GM19455 (cell line): ENCODE results near the gene DMC1.

Experiments
- ATAC-seq: cut with Tn5 transposase; IDR thresholded peaks from one replicate; pipeline ENCODE4 v1.9.1; 2021; ENCODE audit not compliant: unreplicated experiment

DMC1 gene

DNA sequence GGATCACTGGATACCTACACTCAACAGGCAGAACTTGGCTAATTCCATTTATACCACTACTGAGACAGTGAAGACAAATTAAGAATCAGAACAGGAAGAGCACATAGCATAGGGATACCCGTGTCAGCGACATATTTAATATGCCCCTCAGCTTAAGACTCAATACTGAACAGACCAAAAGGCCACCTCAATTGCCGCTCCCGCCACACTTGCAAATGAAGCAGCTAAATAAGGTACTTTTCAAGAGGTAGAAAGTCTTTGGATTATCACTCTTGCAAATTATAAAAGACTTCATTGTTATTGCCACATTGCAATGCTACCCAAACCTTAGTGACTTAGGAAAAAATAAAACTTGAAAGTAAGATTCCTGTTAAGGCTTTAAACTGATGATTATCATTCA is 67.0 kb downstream of the DMC1 start:
- no peak for ATAC-seq

DNA sequence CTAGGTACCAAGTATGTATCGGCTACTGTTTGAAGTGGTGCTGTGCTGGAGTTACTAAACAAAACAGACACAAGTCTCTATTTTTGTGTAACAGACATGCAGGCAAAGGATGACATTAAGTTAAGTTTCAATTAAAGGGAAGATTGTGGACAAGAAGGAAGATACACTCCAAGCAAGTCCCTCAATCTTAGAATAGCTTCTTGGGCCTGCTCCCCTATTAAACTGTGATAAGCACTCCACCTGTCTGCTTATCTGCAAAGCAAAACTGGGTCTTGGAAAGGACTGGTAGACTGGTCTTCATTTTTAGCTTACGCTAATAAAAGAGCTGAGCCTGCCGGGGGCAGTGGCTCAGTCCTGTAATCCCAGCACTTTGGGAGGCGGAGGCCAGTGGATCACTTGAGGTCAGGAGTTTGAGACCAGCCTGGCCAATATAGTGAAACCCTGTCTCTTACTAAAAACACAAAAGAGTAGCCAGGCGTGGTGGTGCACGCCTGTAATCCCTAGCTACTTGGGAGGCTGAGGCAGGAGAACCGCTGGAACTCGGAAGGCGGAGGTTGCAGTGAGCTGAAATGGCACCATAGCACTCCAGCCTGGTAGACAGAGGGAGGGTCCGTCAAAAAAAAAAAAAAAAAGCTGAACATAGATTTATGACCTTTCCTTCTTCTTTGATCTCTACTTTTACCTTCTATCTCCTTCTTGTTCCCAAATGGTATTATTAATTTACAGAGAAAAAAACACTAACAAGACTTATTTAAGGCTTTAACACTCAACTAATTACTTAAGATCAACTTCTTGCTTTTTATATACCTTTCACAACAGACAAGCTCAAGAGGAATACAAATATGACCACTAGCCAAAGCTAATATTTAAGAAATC is 67.9 kb downstream of the DMC1 start:
- no peak for ATAC-seq

DNA sequence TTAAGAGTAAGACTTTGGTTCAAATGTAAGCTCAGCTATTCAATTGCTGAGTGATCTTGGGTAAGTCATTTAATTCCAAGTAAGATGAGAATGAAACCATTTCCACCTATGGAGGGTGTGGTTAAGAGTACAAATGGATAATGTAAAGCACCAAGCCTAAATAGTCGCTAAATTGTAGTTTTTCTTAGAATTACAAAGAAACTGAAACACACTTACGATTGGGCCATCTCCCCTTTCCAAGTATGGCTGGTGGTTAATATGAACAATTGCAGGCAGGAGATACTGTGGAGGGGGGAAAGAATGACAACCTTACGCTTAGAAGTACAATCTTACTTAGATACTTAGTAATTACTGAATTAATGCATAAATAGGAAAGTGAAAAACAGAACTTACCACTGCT is 72.1 kb downstream of the DMC1 start:
- no peak for ATAC-seq

DNA sequence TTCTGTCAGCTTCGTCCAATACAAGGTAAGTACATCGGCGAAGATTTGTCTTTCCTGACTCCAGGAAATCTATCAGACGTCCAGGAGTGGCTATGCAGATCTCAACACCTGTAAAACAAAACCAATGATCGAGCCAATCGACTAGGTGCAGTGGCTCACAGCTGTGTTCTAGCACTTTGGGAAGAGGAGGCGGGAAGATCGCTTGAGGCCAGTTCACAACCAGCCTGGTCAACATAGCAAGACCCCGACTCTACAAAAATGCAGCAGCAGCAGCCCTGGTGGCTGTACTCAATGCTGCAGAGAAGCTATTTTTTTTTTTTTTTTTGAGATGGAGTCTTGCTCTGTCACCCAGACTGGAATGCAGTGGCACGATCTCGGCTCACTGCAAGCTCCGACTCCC is 75.0 kb downstream of the DMC1 start:
- ATAC-seq: no peak

DNA sequence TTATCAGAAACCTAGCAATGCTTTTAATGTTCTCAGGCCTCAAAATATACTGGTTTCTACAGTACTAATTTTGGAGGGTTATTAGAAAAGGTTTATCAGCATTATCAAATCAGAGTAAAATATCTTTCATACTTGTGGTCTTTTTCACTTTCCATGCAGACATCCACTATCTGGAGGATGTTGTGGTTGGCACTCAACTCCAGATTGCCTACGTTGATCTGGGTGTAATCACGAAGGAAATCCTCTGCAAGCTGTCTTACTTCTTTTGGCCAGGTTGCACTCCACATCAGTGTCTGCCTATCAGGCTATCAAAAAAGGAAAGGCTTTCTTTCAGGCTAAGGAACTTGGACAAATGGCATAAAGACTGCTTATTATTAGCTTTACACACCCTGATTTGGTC is 75.5 kb downstream of the DMC1 start:
- no peak for ATAC-seq

DNA sequence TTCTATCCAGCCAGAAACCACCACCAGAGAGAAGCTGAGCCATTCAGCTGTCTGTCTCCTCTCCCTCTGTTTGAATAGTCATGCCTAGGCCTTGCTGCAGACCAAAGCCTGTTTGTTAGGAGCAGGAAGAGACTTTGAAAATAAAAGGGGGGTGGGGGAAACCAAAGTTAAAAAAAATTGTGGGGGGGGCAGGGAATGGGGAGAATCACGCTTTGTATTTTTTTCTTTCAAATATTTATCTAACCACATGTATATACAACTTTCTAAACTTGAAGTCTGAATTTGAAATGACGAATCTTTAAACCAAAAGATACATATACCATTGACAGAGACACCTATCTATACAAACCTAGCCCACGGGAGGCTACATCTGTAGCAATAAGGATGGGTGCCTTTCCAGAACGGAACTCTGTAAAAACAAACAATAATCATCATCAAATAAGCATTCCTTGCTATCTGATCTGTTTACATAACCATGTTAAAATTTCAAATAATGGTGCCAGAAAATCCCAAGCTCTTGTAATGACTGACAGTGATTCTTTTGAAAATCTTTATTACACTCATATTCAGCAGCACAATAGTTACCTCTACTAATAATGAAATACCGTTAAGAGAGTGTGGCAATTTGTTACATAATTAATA is 78.2 kb downstream of the DMC1 start:
- ATAC-seq: no peak

DNA sequence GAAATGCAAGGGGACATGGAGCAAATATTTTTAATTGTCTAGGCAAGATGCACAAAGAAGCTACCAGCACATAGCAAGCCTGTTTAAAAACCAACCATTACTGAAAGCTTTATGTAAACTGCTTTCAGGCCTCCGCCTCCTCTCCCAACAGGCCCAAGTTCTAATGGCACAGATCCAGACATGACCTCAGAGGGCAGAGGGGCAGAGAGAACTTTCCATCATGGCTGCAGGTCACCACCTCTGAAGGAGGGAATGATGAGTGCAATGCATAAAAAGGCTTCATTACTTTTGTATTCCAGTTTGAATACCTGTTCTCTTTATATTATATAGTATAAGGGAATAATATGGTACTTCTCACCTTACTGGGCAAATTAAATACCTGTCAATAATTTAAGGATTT is 79.1 kb downstream of the DMC1 start:
- ATAC-seq: no peak

DNA sequence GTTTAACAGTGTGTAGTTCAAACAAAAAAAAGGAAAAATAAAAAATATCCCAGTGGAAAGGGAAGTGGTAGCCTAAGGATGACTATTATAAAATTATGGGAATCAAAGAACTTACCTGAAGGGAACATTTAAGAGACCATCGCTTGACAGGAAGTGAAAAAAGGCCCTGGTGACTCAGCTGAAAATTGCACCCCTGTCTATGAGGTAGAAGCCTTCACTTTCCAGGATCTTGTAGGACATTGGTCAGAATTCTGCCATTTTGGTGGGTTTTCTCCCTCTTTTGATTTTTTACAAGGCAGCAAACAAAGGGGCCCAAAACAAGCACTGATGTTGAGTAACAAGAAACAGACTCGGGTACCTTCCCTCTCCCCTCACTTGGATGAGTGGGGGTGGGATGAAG is 79.5 kb downstream of the DMC1 start:
- no peak for ATAC-seq

DNA sequence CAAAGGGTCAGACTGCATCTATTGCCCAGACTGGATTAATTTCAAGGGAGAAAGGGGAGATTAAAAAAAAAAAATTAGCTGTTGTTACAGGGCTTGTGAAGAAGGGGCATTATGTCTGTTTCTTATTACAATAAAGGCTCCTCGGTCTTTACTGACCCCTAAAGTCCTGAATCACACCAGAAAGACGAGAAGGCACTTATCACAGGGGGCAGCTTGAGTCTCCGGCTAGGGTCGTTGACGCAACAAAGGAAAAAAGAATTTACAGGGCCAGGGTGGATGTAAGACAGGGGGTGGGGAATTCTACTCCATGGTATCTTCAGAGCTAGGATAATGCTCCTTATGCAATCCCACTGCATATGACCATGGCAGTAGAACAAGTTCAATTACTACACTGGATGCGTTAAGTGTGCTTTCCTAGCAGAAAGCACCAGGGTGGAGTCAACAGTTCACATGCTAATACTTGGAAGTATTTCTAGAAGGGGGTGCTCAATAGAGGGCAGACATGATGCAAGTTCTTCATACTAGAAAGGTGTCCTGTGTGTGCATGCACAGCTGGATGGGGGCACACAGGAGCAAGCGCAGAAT is 80.3 kb downstream of the DMC1 start:
- no peak for ATAC-seq

DNA sequence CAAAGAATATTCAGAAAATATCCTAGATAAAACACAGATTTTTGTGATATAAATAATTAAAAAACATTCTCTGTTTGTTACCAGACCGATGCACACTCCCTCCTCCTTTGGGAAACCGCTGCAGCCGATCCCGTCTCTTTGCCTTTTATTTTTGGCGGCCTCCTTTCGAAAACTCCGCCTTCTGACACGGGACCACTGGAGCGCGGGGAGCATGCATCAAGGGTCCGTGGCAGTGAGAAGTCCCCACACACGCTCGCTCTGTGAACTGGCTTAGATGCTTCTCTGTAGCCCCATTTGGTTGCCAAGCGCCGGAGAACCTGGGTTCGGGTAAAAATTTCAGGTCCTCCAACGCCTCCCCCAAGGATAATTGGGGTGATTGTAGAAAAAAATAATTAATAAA is 80.8 kb downstream of the DMC1 start:
- ATAC-seq: no peak

DNA sequence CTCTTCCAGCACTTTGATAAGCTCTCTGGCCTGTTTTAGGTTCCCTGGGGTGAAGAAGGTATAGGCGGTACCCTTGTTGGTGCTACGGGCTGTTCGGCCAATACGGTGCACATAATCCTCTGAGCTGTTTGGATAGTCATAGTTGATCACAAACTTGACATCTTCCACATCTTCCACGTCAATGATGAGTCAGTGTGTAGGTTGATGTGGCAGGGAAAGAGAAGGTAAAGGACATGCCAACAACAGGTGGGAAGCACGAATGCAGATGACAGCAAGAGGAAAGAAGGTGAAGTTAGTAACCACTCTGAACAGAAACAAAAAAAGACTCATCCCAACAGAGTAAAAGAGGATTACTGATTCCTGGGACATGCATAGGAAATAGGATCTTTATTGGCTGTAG is 82.0 kb downstream of the DMC1 start:
- no peak for ATAC-seq

DNA sequence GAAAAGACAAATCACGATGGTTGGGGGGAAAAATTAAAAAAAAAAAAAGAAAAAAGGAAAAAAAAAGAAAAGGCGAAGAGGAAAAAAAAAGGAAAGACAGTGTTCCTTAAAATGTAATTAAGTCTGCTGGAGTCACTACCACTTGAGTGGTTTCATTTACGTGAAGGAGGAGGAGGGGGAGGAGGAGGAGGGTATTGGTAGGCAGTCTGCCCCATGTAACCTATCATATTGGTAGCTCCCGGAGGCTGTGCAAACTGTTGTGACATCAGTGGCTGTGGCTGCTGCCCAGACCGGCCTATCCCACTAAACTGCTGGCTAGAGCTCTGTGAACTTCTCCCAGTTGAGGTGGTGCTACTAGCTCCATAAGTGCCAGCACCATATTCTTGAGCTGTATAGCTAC is 84.2 kb downstream of the DMC1 start:
- ATAC-seq: no peak

DNA sequence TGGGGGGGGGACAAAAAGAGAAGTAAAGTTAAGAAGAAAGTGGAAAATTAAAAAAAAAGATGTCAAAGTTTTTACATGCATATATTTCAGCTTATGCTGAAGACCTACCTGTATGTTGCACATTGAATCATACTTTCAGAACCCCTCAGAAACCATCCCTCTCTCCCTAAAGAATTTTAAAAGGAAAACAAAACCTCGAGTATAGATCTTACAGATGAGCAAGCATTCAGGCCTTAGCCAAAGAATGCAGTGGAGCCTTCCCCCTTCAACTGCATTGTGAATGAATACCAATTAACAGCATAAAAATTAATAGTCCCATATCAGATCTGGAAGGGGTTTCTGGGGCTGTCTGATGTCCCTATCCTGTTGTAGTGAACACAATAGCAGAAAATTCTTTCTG is 85.7 kb downstream of the DMC1 start:
- no peak for ATAC-seq

DNA sequence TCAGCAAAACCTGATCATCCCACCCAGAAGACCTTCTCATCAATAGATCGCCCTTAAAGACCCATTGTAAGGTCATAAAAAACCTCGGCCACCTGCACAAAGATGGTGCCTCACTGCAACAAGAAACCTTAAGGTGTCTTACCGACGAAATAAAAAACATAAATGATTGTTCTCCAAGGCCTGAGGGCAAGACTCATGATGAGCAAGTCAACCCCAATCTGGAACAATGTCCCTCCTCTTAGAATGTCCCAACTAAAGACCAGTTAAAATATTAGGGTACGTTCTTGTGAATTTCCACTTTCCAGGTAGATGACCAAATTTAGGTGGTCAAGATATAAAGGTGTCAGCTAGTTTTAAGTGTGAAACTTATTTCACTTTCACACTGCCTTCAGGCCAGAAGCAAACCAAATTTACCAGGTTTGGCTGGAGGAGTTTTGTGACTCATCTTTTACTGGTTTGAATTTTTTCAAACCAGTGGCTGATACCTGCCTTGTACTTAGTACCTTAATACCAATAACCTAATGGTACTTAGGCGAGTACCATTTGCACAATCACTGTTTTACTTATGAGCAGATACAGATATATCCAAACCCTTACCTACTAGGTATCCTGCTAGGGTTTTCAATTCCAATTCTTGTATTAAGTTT is 87.2 kb downstream of the DMC1 start:
- no peak for ATAC-seq

DNA sequence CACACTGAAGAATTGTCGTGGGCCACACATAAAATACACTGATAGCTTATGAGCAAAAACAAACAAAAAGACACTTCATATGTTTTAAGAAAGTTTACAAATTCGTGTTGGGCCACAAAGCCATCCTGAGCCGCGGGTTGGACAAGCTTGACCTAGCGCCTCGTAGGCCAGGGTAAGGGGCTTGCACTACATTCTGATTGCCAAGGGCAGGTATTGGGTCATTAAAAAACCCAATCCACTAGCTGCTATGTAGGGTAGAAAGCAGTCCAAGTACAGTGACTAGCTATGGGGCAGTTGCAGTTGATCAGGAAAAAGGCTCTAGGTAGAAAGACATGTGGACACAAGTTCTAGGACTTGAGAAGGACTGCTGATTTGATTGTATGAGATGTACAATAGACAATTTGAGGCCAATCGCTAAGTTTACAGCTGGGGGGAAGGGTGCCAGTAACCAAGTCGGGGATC is 88.1 kb downstream of the DMC1 start:
- no peak for ATAC-seq

DNA sequence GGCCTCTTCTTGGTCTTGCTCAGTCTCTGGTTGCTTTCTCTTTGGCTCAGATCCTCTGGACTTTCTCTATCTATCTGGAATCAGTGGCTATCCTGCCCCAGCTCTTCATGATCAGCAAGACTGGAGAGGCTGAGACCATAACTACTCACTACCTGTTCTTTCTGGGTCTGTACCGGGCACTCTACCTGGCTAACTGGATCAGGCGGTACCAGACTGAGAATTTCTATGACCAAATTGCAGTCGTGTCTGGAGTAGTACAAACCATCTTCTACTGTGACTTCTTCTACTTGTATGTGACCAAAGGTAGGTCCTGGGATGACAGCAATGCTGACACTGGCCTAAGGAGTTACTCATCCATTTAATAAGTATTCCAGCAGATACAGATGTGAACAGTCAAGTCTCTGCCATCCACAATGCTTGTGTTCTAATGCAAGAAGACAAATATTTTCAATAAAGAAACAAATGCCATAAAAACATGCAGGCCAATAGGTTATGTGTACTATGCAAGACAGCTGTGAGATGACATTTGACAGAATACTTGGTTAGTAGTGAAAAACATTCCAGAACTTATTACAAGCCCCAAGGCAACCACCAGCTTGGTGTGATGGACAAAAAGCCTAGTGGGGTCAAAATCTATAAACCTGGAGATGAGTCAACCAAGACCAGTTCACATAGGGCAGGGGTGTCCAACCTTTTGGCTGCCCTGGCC is 88.7 kb downstream of the DMC1 start:
- no peak for ATAC-seq

DNA sequence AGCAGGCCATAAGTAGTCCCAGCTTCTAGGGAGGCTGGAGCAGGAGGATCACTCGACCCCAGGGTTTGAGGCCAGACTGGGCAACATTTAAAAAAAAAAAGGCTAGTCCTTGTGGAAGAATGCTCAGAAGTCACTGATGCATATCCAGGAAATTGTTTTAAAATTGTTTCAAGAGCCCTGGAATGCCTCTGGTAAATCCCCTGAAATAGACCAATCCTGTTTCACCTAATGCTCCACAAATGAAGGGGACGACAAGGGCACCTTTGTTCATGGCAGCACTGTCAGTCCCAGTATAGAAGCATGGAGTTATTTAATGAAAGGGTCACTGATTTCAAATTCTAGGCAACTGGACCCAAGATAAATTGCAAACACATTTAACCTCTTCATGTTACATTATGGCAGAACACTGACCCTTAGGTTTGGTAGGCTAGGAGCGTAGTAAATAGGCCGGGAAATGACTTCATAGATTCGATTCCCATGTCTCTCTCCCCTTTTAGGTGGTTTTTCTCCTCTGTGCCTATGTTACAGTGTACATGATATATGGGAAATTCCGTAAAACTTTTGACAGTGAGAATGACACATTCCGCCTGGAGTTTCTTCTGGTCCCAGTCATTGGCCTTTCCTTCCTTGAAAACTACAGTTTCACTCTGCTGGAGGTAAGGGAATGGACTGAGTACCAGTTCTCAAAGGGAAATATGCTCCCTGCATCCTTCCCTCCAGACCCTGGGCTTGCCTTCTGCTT is 90.7 kb downstream of the DMC1 start:
- no peak for ATAC-seq

DNA sequence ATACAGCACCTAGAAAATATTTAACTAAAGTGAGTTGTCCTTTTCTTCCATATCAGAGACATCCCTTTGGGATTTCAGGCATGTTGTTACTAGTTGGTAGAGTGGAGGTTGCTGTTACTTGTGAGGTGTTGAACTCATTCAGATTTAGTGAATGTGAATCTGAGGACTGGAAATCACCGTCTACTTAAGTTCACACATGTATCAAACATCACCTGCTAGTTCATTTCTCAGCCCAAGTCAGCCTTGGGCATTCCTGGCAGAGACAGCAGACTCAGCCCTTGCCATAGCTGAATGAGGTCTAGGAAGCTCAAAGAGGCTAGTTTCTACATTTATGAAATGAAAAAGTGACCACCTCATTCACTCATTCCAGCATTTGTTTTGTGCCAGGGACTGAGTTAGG is 92.4 kb downstream of the DMC1 start:
- ATAC-seq: no peak

DNA sequence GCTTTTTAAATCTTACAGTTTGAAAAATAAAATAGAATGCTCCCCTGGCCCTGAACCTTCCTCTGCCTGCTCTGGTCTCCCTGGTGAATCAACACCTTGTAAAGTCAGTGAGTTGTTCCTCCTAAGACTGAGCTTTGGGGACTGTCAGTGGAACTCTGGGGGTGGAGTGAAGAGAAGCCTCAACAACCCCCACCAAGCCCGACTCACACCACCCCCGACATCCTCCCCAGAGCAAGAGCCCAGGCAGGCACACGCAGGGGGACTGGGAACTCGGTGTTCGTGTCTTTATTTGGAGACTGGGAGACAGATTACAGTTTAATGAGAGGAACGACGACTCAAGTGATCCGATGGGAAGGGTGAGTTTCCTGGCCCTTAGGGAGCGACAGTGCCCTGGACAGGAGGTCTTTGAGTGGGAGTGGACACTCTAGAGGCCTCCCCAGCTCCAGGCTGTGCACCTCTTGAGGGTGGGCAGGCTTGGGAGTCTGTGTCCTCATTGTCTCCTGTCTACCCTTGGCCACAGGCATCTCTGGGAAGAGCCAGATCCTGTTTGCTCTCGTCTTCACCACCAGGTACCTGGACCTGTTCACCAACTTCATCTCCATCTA is 95.9 kb downstream of the DMC1 start:
- no peak for ATAC-seq

DNA sequence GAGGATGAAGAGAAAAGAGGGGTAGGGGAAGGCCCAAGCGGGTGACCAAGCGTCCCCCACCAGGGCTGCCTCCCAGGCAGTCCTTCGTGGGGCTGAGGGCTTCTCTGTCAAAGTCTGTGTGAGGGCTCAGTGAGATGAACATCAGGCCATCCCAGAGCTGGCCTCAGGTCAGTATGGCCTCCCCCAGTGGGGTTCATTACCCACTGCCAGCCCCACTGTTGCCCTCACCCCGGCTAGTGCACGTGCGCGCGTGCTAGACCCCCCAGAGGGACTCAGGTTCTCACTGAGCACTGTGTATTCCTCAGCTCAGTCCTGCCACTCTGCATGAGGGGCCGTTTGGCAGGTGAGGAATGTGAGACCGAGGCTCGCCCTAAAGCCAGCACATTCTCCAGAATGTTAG is 98.7 kb downstream of the DMC1 start:
- ATAC-seq: no peak
